H1 (cell line): ENCODE measurements around the gene CASQ2. TPM values are rescaled to one million over a fixed set of nuclear protein-coding genes. Genes with fewer than 3 reads are reported as not detected.
A peak's percentile ranks its signal among the peaks of the same experiment; 100 is the strongest.

Source experiments
- CTCF ChIA-PET: fragments of 300-600 bp; sonication (Branson Sonifier 250); formaldehyde crosslinking; loops from one replicate; lab custom pipeline; 2021; ENCODE audit not compliant: partially characterized antibody; lab: Charles Lee
- POLR2A ChIA-PET: fragments of 300-600 bp; sonication (Branson Sonifier 250); formaldehyde crosslinking; loops from one replicate; lab custom pipeline; 2021; ENCODE audit warnings: inconsistent platforms; ENCODE audit not compliant: partially characterized antibody; lab: Charles Lee
- DNase-seq, 2 experiments: peaks; one replicate each; pipeline versions ENCODE4 v3.0.0 to v3.0.0-alpha.2; 2010 to 2022; ENCODE audit warnings: low spot score in 2 of 2, low read depth in 1 of 2, mixed read lengths in 1 of 2
- FAIRE-seq: peaks from 2 replicates; lab custom pipeline; 2011; peaks lifted over from hg19 to GRCh38; lab: Jason Lieb, UNC
- H2AFZ ChIP-seq: 2 replicates; pipeline ENCODE4 v1.8.1; 2012; ENCODE audit warnings: low read length, inconsistent platforms
- H2AK5ac ChIP-seq: 2 replicates; pipeline ENCODE4 v1.6.1; 2013; ENCODE audit warnings: low read depth, low read length
- H2BK120ac ChIP-seq: replicated peaks from 2 replicates; pipeline ENCODE3; 2013; ENCODE audit warnings: low read depth, low read length, inconsistent platforms
- H2BK12ac ChIP-seq: 2 replicates; pipeline ENCODE4 v1.6.1; 2013; ENCODE audit warnings: low read depth, low read length
- H2BK15ac ChIP-seq: 2 replicates; pipeline ENCODE4 v1.6.1; 2013; ENCODE audit warnings: low read length
- H2BK20ac ChIP-seq: 2 replicates; pipeline ENCODE4 v1.6.1; 2013; ENCODE audit warnings: low read length
- H2BK5ac ChIP-seq: 2 replicates; pipeline ENCODE4 v1.6.1; 2013; ENCODE audit warnings: low read depth, low read length
- H3K14ac ChIP-seq: 2 replicates; pipeline ENCODE4 v1.6.1; 2013; ENCODE audit warnings: inconsistent platforms; ENCODE audit not compliant: insufficient read length
- H3K18ac ChIP-seq: 2 replicates; pipeline ENCODE4 v1.6.1; 2013; ENCODE audit warnings: low read length; ENCODE audit errors: extremely low read depth
- H3K23ac ChIP-seq: 2 replicates; pipeline ENCODE4 v1.6.1; 2013; ENCODE audit warnings: inconsistent platforms; ENCODE audit not compliant: insufficient read length
- H3K23me2 ChIP-seq: 2 replicates; pipeline ENCODE4 v1.6.1; 2013; ENCODE audit warnings: low read depth, low read length
- H3K27ac ChIP-seq: 2 replicates; pipeline ENCODE4 v1.6.1; 2011; ENCODE audit warnings: low read depth, low read length, inconsistent platforms
- H3K27me3 ChIP-seq, 4 experiments: replicated peaks in 1 of 4; 1 replicate in 1 of 4; 2 replicates in 3 of 4; pipeline versions ENCODE4 v1.6.1 to v1.8.1; 2011 to 2013; ENCODE audit warnings: low read length in 3 of 4, mild to moderate bottlenecking in 3 of 4, inconsistent platforms in 2 of 4, mixed read lengths in 2 of 4, moderate library complexity in 1 of 4; ENCODE audit not compliant: control insufficient read depth in 3 of 4, insufficient read depth in 3 of 4; ENCODE audit errors: extremely low read depth in 1 of 4
- H3K36me3 ChIP-seq, 4 experiments: 2 replicates each; pipeline versions ENCODE4 v1.6.1 to v1.8.1; 2011 to 2013; ENCODE audit warnings: mild to moderate bottlenecking in 4 of 4, low read length in 3 of 4, moderate library complexity in 2 of 4, control low read depth in 1 of 4, inconsistent platforms in 1 of 4; ENCODE audit not compliant: insufficient read depth in 4 of 4, control insufficient read depth in 2 of 4
- H3K4ac ChIP-seq: replicated peaks from 2 replicates; pipeline ENCODE3; 2013; ENCODE audit warnings: low read length, low read depth, mixed read lengths, inconsistent platforms; ENCODE audit not compliant: insufficient read length
- H3K4me1 ChIP-seq, 4 experiments: replicated peaks in 1 of 4; 1 replicate in 1 of 4; 2 replicates in 3 of 4; pipeline versions ENCODE4 v1.6.1 to v1.8.1; 2011 to 2013; ENCODE audit warnings: low read length in 3 of 4, inconsistent platforms in 2 of 4, mixed read lengths in 1 of 4; ENCODE audit not compliant: insufficient read depth in 4 of 4, control insufficient read depth in 3 of 4
- H3K4me2 ChIP-seq, 2 experiments: 2 replicates each; pipeline versions ENCODE4 v1.6.1 to v1.8.1; 2011 to 2013; ENCODE audit warnings: low read depth in 2 of 2, low read length in 2 of 2, control low read depth in 1 of 2, inconsistent platforms in 1 of 2, mild to moderate bottlenecking in 1 of 2; ENCODE audit not compliant: insufficient read depth in 1 of 2
- H3K4me3 ChIP-seq, 4 experiments: fragments of 200-600, 300-600 bp in 1 of 4; sonication (generic), shearing (Covaris generic), sonication (Bioruptor Twin) in 1 of 4; 2 replicates each; pipeline versions ENCODE4 v1.5.1 to v1.8.1; 2011 to 2016; ENCODE audit warnings: low read length in 4 of 4, low read depth in 3 of 4, control low read depth in 2 of 4, inconsistent platforms in 2 of 4, mild to moderate bottlenecking in 2 of 4, mixed read lengths in 1 of 4, moderate library complexity in 1 of 4; ENCODE audit not compliant: insufficient read depth in 2 of 4; ENCODE audit errors: extremely low read depth in 1 of 4
- H3K56ac ChIP-seq: replicated peaks from 2 replicates; pipeline ENCODE3; 2013; ENCODE audit warnings: low read depth, mild to moderate bottlenecking, mixed read lengths, low read length, inconsistent platforms; ENCODE audit not compliant: insufficient read length
- H3K79me1 ChIP-seq: 2 replicates; pipeline ENCODE4 v1.6.1; 2013; ENCODE audit warnings: low read depth, low read length, control low read depth
- H3K79me2 ChIP-seq, 2 experiments: 2 replicates each; pipeline versions ENCODE4 v1.6.1 to v1.8.1; 2012 to 2013; ENCODE audit warnings: low read length in 2 of 2, mild to moderate bottlenecking in 2 of 2, inconsistent platforms in 1 of 2; ENCODE audit not compliant: insufficient read depth in 2 of 2, control insufficient read depth in 1 of 2
- H3K9ac ChIP-seq, 4 experiments: replicated peaks in 1 of 4; 1 replicate in 1 of 4; 2 replicates in 3 of 4; pipeline versions ENCODE4 v1.6.1 to v1.8.1; 2011 to 2013; ENCODE audit warnings: low read depth in 3 of 4, low read length in 3 of 4, control low read depth in 2 of 4, mild to moderate bottlenecking in 2 of 4, moderate library complexity in 2 of 4, inconsistent platforms in 1 of 4; ENCODE audit errors: extremely low read depth in 1 of 4
- H3K9me3 ChIP-seq, 2 experiments: 2 replicates each; pipeline versions ENCODE4 v1.6.1 to v1.8.1; 2012 to 2013; ENCODE audit warnings: mild to moderate bottlenecking in 2 of 2, moderate library complexity in 2 of 2, control low read depth in 1 of 2, inconsistent platforms in 1 of 2, low read depth in 1 of 2, low read length in 1 of 2, mixed read lengths in 1 of 2; ENCODE audit not compliant: insufficient read depth in 2 of 2
- H4K20me1 ChIP-seq, 2 experiments: replicated peaks in 1 of 2; 2 replicates each; pipeline versions ENCODE3 to v1.8.1; 2011 to 2013; ENCODE audit warnings: inconsistent platforms in 2 of 2, low read length in 2 of 2, mild to moderate bottlenecking in 1 of 2; ENCODE audit not compliant: insufficient read depth in 2 of 2, control insufficient read depth in 1 of 2
- H4K5ac ChIP-seq: 2 replicates; pipeline ENCODE4 v1.6.1; 2013; ENCODE audit warnings: low read length, low read depth, mixed read lengths, inconsistent platforms; ENCODE audit not compliant: insufficient read length
- H4K8ac ChIP-seq: 2 replicates; pipeline ENCODE4 v1.8.0; 2013; ENCODE audit warnings: mild to moderate bottlenecking, moderate library complexity, low read length, inconsistent platforms; ENCODE audit not compliant: insufficient read depth; ENCODE audit errors: extremely low read depth
- H4K91ac ChIP-seq: replicated peaks from 2 replicates; pipeline ENCODE3; 2013; ENCODE audit warnings: low read length, mixed read lengths, inconsistent platforms; ENCODE audit not compliant: insufficient read length
- ASH2L ChIP-seq: fragments of 200-600, 300-600 bp; sonication (generic); IDR thresholded peaks from one replicate; pipeline ENCODE4 v1.7.1; 2017; ENCODE audit warnings: low read length
- HDAC2 ChIP-seq, 2 experiments: fragments of 300-600 bp in 1 of 2; sonication (generic) in 1 of 2; IDR thresholded peaks; 2 replicates each; pipeline ENCODE4 v1.6.1; 2011 to 2012; ENCODE audit warnings: low read depth in 2 of 2, low read length in 2 of 2, mild to moderate bottlenecking in 2 of 2, moderate library complexity in 2 of 2, borderline replicate concordance in 1 of 2, inconsistent platforms in 1 of 2
- RBBP5 ChIP-seq: IDR thresholded peaks from 2 replicates; pipeline ENCODE4 v1.7.1; 2012; ENCODE audit warnings: low read depth, mild to moderate bottlenecking, inconsistent platforms, low read length, moderate library complexity, borderline replicate concordance
- RFX5 ChIP-seq: IDR thresholded peaks from 2 replicates; pipeline ENCODE4 v1.6.1; 2011; ENCODE audit warnings: low read depth, low read length, improper control_type of control experiment, borderline replicate concordance
- SP1 ChIP-seq: IDR thresholded peaks from 2 replicates; pipeline ENCODE4 v1.6.1; 2011; ENCODE audit warnings: low read depth, low read length
- WGBS, 2 experiments: shearing (Covaris generic) in 1 of 2; methylation state at CpG; one replicate each; pipeline versions ENCODE4 v1.1.6 to v1.1.7; 2013 to 2015; ENCODE audit warnings: low lambda C conversion rate in 2 of 2, mixed read lengths in 2 of 2, inconsistent platforms in 1 of 2, low coverage in 1 of 2, missing lambda C conversion rate in 1 of 2; ENCODE audit not compliant: insufficient replicate concordance in 2 of 2, insufficient coverage in 1 of 2, insufficient read length in 1 of 2; ENCODE audit errors: extremely low coverage in 1 of 2, missing lambda C conversion rate in 1 of 2; 5-methylcytosine and 5-hydroxymethylcytosine counted together
- polyA plus RNA-seq, 7 experiments: library from polyadenylated mRNA; depleted of rRNA in 3 of 7; stranded (reverse) in 5 of 7; unstranded in 2 of 7; fragments of >200 nt in 5 of 7; fragments of 200-250 nt in 2 of 7; gene quantifications; 1 replicate in 5 of 7; 2 replicates in 1 of 7; 4 replicates in 1 of 7; pipeline versions ENCODE4 v1.2.1 to v1.2.3, GENCODE V29; 2011 to 2013; ENCODE audit warnings: missing spikeins in 2 of 7, mixed read lengths in 2 of 7
- total RNA-seq: library from RNA; stranded (reverse); fragmentation: NEBNext Ultra II Directional; extraction: Animal tissue kit (Norgen Biotek cat#: 25700); gene quantifications from 2 replicates; pipeline ENCODE4 v1.2.1, GENCODE V29; 2021

The CASQ2 gene
- total and polyA plus RNA-seq, 2 of the 8 experiments (the other 6 are each of a cell fraction or from before 2014, with no cell fraction given): not detected

GRCh38 chr1:115714572-115715141 is 53.9 kb downstream of the CASQ2 start:
- no peak overlapping the region for H2AFZ ChIP-seq
- H4K91ac ChIP-seq: no peak overlapping the region
- H3K56ac ChIP-seq: no peak overlapping the region
- H2BK15ac ChIP-seq: no peak overlapping the region
- no peak overlapping the region for H3K4ac ChIP-seq
- no peak overlapping the region for H3K18ac ChIP-seq
- no peak overlapping the region for H4K5ac ChIP-seq
- no peaks in the 10 kb centered on the region for H4K20me1 ChIP-seq
- no peak overlapping the region for H2BK12ac ChIP-seq
- no peak overlapping the region for H4K8ac ChIP-seq
- WGBS, 2 experiments: 100% methylated on average over 1 of the region's 1 CpG; no CpG with 5 or more reads in 1 of the 2 experiments
- peaks cover 0 to 4% (median 0%) of the 10 kb centered on the region in 4 experiments; a peak in 3 of 7 replicates for H3K4me1 ChIP-seq
- H3K27ac ChIP-seq: no peak overlapping the region
- H2BK20ac ChIP-seq: no peak overlapping the region
- no peak for TF ChIP-seq RFX5
- TF ChIP-seq ASH2L: peak; percentile 70
- no peak for TF ChIP-seq HDAC2 (IDR thresholded peaks at IDR 0.05; ENCODE audit: borderline replicate concordance in 1 of 2, low read depth in 2 of 2, low read length in 2 of 2)
- TF ChIP-seq RBBP5: peak; percentile 59; the same call in 1 of the 2 replicates
- TF ChIP-seq SP1: 0 out of 2 replicates have a peak, but pooled peaks have one; percentile 43
- H3K36me3 ChIP-seq: no peaks in the 10 kb centered on the region
- POLR2A ChIA-PET: no interaction called here
- no peaks in the 10 kb centered on the region for H3K79me1 ChIP-seq
- peak; percentile 32 for FAIRE-seq
- no peak overlapping the region for H2BK120ac ChIP-seq
- no peaks in the 10 kb centered on the region for H3K9me3 ChIP-seq
- no peak overlapping the region; a peak in 1 of 4 replicates for H3K4me2 ChIP-seq
- no peaks in the 10 kb centered on the region for H3K79me2 ChIP-seq
- H3K14ac ChIP-seq: no peak overlapping the region
- CTCF ChIA-PET: interaction anchor here (0.6 to 18.6 kb wide), 13 partner anchors 8 to 267 kb away, joined by 3 to 370 read pairs (median 6); partner anchors contain the start of gene CASQ2
- H3K23me2 ChIP-seq: no peaks in the 10 kb centered on the region
- no peak overlapping the region for H2BK5ac ChIP-seq
- H3K9ac ChIP-seq: no peak overlapping the region
- H3K23ac ChIP-seq: no peak overlapping the region
- no peak overlapping the region for H3K4me3 ChIP-seq
- no peaks in the 10 kb centered on the region for H3K27me3 ChIP-seq
- H2AK5ac ChIP-seq: no peak overlapping the region
- DNase-seq: no peak
